ENCODE results near the gene RAP1GDS1. TPM values are rescaled to one million over a fixed set of nuclear protein-coding genes. Genes with fewer than 3 reads are reported as not detected.
A peak's percentile ranks its signal among the peaks of the same experiment; 100 is the strongest.
"Not testable (repeated sequence)": the region's sequence is repeated elsewhere in the genome, so short reads cannot be mapped to it uniquely, and the experiment has no call there.

RAP1GDS1 gene
- total RNA-seq, 1 donor from 2014 or later, result 17.7 TPM

DNA sequence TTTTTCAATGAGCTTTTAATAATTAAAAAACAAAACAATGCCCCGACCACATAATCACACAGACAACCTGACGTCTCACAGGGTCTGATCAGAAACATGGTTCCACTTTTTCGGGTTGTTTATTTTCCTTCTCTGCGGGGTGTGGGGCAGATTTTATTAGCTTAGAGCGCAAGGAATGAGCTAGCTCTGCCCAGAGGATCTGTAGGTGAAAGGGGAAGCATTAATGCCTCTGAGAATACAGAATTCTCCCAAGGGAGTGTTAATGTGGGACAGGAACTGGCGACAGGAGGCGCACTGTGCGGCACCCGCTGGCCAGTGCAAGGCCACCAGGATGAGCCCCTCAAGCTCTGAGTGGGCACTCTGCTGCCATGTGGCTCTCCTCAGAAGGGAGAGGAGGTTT is 215.7 kb downstream of the RAP1GDS1 start:
- no peak for ATAC-seq
- no peak for DNase-seq (ENCODE audit: low spot score)

DNA sequence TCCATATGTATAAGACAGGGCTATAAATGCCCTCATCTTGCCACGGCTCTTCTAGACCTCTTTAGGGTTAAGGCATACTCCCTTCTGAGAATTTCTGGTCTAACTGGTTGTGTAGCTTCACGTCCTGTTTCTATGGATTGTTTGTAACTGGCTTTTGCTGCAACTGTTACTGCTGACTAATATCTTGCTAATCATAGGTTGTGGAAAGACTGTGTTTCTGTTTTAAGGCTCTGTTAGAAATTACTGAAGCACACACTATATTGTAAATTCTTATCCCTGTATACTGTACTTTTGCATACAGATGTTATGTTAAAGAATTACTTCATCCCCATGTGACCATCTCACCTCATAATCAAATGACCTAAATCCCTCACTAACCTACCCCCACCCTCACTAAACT is 218.4 kb downstream of the RAP1GDS1 start:
- DNase-seq (ENCODE audit: low spot score); ATAC-seq: not testable (repeated sequence)

DNA sequence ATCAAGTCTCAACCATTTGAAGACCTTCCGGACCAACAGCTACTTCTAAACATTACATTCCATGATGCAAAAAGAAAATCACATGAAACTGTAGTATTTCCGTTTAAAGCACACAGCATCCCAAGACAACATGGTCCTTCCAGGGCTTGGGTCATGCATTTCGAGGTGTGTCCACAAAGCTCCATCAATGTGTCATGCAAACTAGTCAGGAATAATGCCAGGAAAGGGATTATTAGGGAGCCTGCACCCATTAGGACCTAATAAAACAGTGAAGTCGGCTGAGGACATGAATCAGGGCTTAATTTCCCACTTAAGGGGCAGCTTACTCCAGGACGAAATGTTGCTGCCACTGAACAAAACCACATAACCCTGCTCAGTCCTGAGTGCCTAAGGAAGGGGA is 219.4 kb downstream of the RAP1GDS1 start:
- no peak for DNase-seq (ENCODE audit: low spot score)
- ATAC-seq, result no peak

DNA sequence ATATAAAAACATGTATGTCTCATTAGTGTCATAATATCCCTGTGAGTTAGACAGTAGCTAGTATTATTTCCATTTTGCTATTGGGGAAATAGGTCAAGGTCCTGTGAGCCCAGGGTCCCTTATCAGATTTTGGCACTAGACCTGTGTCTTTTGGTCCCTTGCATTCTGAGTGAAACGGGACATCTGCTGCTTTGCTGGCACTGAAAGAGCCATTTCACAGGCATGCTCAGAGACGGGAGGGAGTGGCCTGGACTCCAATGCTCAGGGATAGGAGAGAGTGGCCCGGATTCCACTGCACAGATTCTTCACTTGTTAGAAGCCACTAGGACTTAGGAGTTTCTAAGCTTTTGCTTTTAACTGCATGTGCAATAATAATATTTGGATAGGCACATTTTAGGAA is 220.0 kb downstream of the RAP1GDS1 start:
- DNase-seq (ENCODE audit: low spot score), result peak; percentile 53
- ATAC-seq, result peak; percentile 96

DNA sequence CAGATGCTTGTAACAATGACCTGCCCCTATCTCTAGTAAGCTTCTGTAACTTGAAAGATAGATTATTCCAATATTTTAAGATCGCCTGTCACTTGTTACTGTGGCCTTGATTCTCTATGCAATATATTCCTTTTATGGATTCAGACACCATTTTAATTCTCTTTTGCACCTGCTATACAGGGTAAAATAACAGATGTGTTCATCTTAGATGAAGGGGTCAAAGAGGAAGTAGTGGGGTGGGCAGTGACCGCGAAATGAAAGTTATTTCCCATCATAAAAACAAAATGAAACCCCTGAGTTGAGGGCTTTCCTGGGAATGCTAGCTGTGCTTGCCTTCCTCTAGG is 221.3 kb downstream of the RAP1GDS1 start:
- ATAC-seq (no peak), DNase-seq (ENCODE audit: low spot score) (no peak)

DNA sequence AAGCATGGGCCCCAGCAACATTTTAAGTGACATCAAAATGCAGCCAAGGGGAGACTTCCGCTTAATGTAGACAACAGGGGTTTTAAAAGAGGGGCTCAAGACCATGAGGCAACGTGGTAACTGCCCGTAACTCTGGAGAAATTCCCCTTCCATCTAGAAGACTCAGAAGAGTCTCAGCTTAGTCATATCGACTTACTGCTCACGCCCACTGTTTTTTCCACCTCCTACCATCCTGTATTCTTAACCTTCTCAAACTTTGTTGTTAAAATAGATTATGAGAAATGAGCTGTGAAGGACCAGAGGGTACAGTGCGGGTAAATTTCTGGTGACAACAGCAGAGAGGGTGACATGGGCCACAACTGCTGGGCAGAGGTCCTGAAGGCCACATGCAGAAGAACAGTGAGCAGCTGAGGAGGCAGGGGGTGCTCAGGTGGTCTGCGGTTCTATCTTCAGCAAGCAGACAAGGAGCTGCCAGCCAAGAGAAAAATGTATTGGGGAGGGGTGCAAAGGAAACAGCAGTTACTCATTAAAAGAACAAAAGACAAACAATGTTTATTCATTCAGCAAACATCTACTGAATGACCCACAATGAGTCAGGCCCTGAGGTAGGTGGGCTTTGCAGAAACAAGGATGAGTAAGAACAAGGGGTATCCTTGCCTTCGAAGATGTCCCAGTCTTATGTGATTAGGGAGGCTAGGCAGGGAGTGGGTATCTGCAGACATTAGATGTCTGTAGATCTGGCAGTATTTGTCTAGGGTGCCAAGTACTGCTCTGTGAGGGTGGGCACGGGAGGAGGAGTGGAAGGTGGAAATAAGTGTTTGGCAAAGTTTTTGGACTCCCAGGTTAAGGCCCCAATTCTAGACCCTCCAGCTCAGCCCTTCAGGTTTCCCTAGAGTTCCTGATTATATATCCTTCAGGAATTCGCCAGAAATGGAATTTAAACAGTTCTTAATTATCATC is 221.9 kb downstream of the RAP1GDS1 start:
- ATAC-seq (no peak), DNase-seq (ENCODE audit: low spot score) (no peak)

DNA sequence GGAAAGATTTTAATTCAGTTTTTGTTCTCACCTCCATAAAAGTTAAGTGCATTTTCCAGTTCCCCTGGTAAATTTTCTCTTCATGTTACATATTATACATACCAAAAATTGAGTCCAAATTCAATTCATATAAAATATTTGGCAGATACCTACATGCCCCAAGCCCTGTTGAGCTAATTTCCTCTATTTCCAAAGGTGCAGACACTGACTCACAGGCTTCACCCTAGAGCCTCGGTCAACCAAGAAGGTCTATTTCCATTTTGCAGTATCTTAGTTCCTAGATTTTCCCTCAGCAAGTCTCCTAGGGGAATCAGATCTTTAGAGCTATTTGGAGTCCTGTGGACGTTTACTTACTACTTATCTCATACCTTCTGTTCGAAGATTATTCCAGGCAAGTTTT is 222.8 kb downstream of the RAP1GDS1 start:
- ATAC-seq (no peak), DNase-seq (ENCODE audit: low spot score) (no peak)

DNA sequence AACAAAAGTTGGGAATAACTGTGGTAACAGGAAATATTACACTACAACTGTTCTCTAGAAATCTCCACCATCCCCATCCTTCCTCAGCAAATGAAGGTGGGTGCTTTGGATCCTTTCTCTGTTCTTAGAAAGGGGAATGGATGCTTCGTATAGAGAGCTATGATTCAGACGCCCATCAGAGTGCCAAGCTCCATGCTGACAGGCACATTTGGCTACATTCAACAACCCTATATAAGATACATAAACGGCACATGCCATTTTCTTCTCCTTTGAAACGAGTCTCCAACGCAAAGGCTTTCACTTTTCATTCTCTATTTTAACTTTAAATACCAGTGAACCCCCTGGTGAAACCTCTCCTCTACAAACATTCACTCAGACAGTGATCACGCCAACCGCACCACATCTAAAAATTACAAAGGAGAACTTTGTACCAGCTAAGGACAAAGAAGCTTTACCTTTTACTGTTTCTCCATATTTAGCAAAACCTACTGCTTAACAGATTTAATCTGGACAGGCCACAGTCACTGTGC is 224.7 kb downstream of the RAP1GDS1 start:
- no peak for DNase-seq (ENCODE audit: low spot score)
- no peak for ATAC-seq

DNA sequence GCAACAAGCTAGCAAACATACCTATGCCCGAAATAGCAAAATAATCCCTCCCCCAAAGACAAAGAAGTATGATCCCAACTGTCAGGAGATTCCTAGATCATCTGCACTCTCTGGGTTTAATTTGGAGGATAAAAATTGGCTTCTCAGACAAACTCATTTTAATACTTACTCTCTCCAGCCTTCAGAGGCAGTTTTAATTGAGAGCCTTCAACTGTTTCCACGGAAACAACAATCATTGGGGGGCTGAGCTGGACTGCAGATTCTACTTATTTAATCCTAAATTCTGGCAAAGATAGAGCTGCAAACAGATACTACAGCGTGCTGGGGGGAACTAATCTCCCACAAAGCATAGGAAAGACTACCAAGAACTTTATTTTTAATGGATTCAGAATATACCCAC is 229.1 kb downstream of the RAP1GDS1 start:
- ATAC-seq, result no peak
- no peak for DNase-seq (ENCODE audit: low spot score)

DNA sequence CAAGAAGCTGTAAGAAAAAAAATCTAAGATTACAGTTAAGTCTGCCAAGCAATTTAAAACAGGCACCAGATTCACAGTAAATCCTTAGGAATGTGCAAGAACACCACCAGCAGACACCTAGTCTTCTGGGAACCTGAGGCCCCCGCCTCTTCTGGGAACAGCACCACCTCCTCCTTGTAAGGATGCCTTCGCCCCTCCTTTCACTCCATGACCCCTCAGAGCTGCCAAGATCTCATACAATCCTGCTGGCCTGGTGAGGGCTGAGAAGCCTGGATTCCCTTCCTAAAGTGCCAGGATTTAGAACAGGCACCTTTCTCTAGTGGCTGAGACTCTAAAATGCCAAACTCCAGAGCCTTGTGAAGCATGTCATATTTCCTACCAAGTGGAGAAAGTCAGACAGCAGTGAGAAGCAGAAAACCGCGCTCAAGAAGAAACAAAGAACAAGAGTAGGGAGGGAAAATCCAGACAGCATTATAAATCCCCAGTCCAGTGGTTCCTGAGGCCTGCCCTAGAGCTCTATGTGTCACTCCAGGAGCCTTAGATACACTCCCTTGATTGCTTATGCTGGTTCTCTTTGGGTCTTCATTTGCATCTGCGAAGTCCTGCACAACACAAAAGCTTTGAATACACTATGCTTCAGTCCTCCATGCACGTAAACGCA is 230.8 kb downstream of the RAP1GDS1 start:
- no peak for ATAC-seq
- DNase-seq (ENCODE audit: low spot score), result no peak

DNA sequence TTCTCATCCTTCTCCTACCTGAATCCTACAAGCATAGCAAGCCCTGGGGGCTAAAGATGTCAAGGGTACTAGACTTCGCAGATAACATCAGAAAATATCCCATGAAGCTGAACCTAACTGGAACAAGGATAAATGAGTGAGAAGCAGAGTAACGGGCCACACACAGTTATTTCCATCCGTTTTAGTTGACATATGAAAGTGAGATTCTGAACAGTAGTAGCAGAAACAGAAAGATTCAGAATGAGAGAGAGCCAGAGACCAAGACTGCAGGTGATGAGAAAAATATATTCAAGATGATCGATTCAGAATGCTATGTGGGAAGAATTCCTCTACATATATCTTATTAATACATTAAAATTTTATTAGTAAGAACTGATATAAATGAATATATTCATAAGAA is 232.1 kb downstream of the RAP1GDS1 start:
- ATAC-seq (no peak), DNase-seq (ENCODE audit: low spot score) (no peak)

Other genes starting within 250 kb of the RAP1GDS1 start
- 0.38 TPM for gene STPG2, start 117.9 kb upstream of the RAP1GDS1 start, total RNA-seq